Prostate gland (tissue), 2 donors: ENCODE results near the gene RPL3. TPM values are rescaled to one million over a fixed set of nuclear protein-coding genes. Genes with fewer than 3 reads are reported as not detected.

Source experiments
- DNase-seq: peaks from one replicate; pipeline ENCODE4 v3.0.0-alpha.2; 2019; ENCODE audit warnings: low spot score
- H3K27ac ChIP-seq, 2 donors: fragments of 200-600 bp; sonication (generic); 2 replicates each; pipeline ENCODE4 v1.5.1; 2017 to 2019
- H3K27me3 ChIP-seq: fragments of 200-600 bp; sonication (generic); replicated peaks from 2 replicates; pipeline ENCODE4 v1.5.1; 2019; ENCODE audit not compliant: insufficient read depth
- H3K36me3 ChIP-seq, 2 donors: fragments of 200-600 bp; sonication (generic); 1 replicate in 1 of 2; 2 replicates in 1 of 2; pipeline versions ENCODE4 v1.5.1 to v1.8.1; 2017 to 2019
- H3K4me1 ChIP-seq: fragments of 200-600 bp; sonication (generic); replicated peaks from 2 replicates; pipeline ENCODE4 v1.5.1; 2019
- H3K4me3 ChIP-seq, 2 donors: fragments of 200-600 bp; sonication (generic); 2 replicates each; pipeline ENCODE4 v1.5.1; 2017 to 2019
- H3K9me3 ChIP-seq: fragments of 200-600 bp; sonication (generic); 2 replicates; pipeline ENCODE4 v1.5.1; 2017
- CTCF ChIP-seq, 4 experiments: fragments of 200-600 bp in 2 of 4; fragments of 450-650 bp in 2 of 4; sonication (generic) in 2 of 4; IDR thresholded peaks; 1 replicate in 3 of 4; 2 replicates in 1 of 4; pipeline ENCODE4 v1.5.1; 2016 to 2019; ENCODE audit warnings: antibody characterized with exemption in 4 of 4, mild to moderate bottlenecking in 2 of 4, moderate library complexity in 2 of 4
- POLR2A ChIP-seq: fragments of 450-650 bp; IDR thresholded peaks from one replicate; pipeline ENCODE4 v1.6.1; 2016; ENCODE audit warnings: antibody characterized with exemption, mild to moderate bottlenecking
- POLR2AphosphoS5 ChIP-seq: sonication (generic); formaldehyde crosslinking; IDR thresholded peaks from one replicate; pipeline ENCODE4 v1.6.1; 2017; ENCODE audit warnings: antibody characterized with exemption
- WGBS: methylation state at CpG from one replicate; pipeline ENCODE4 v1.1.5; 2018; 5-methylcytosine and 5-hydroxymethylcytosine counted together
- intact Hi-C: fragments of 100-400 bp; cut with DNase I; formaldehyde crosslinking; loops from one replicate; pipeline ENCODE4 v1.14.2; 2022
- total RNA-seq, 2 donors: library from RNA; depleted of rRNA; stranded (reverse); fragments of >200 nt; gene quantifications; one replicate each; pipeline ENCODE4 v1.1.0, GENCODE V29; 2016

Gene RPL3
- total RNA-seq, 2 donors from 2014 or later, result 2,375 to 2,654 TPM

DNA sequence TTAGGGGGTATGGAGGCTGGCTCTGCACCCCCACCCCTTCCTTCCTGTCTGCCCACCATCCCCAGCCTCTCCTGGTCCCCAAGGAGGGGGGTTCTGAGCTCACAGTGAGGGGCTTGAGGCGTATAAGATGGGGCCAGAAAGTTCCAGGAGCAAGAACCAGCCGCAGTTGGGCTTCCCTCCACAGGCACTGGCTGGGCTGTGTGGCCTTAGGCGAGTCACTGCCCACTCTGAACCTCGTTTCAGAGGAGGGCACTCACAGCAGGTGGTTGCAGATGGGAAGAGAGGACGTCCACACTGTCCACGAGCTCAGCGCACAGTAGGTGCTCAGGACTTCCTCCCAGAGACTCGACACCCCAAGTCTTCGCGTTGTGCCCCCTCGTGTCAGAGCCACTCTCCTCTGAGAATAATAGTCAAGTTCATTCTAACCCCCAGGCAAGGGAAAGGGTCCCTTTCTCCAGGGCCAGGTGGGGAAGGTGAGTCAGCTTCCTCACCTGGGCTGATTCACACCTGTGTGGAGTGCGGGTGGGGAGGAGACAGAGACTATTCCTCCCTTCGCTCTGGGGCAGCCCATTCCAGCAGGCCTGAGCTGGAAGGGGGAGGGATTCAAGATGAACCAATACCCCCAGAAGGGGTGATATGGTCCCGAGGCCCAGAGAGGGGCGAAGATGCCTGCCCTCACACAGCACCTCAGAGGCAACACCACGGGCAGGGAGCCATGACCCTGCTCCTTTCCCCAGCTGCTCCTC lies 29.3 kb downstream of the RPL3 start:
- Histone ChIP-seq H3K9me3 (no peaks in the 10 kb centered on the region), H3K4me1 (peaks cover 23% of the 10 kb centered on the region), H3K27me3 (no peaks in the 10 kb centered on the region), H3K27ac (peak overlapping the region; percentile 61 to 71), H3K36me3 (no peaks in the 10 kb centered on the region), H3K4me3 (no peak overlapping the region)
- TF ChIP-seq CTCF (IDR thresholded peaks at IDR 0.05), result no peak
- TF ChIP-seq POLR2A, result no peak
- no peak for TF ChIP-seq POLR2AphosphoS5
- DNase-seq, result no peak
- intact Hi-C loops, result no loop called here
- WGBS, result 83% methylated on average over 16 of the region's 16 CpGs

GRCh38 chr22:39289533-39289932 lies 29.9 kb downstream of the RPL3 start:
- 73% methylated on average over 14 of the region's 14 CpGs for WGBS

GRCh38 chr22:39288135-39288898 lies 31.1 kb downstream of the RPL3 start:
- Histone ChIP-seq H3K27me3 (no peaks in the 10 kb centered on the region), H3K4me1 (peaks cover 16% of the 10 kb centered on the region), H3K36me3 (no peaks in the 10 kb centered on the region), H3K4me3 (no peak overlapping the region), H3K9me3 (no peaks in the 10 kb centered on the region), H3K27ac (no peak overlapping the region)
- WGBS, result 96% methylated on average over 13 of the region's 13 CpGs
- intact Hi-C loops, result no loop called here
- TF ChIP-seq POLR2AphosphoS5 (no peak), CTCF (IDR thresholded peaks at IDR 0.05) (no peak), POLR2A (no peak)
- DNase-seq, result no peak

More at GRCh38 chr22:39289533-39289932, 29.9 kb downstream of the RPL3 start:
- intact Hi-C loops, result no loop called here
- no peak overlapping the region for H3K27ac ChIP-seq
- H3K27me3 ChIP-seq, result no peaks in the 10 kb centered on the region
- H3K9me3 ChIP-seq, result no peaks in the 10 kb centered on the region
- no peak for TF ChIP-seq POLR2A
- no peak for TF ChIP-seq CTCF (IDR thresholded peaks at IDR 0.05)
- no peak for TF ChIP-seq POLR2AphosphoS5
- H3K4me3 ChIP-seq, result no peak overlapping the region
- peaks cover 23% of the 10 kb centered on the region for H3K4me1 ChIP-seq
- no peaks in the 10 kb centered on the region for H3K36me3 ChIP-seq
- DNase-seq, result no peak

DNA sequence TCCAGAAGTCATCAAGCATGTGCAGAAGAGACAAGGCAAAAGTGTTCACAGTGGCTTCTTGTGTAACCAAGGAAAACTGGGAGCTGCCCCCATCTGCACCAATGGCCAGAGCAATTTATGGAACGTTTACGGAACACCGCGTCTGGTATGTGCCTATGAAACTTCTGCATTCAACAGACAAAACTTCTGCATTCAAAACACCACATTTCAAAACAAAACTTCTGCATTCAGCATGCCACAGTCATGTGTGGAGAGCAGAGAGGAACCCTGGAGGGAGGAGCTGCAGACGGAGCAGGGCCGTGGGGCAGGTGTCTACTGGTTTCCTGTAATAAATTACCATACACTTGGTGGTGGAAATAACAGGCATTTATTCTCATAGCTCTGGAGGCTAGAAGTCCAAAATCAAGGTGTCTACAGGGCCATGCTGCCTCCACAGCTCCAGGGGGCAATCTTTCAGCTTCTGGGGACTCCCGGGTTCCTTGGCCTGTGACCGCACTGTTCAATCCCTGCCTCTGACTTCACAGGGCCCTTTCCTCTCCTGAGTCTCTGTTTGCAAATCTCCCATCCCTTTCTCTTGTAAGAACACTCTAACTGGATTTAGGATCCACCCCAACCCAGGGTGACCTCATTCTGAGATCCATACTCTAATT lies 32.2 kb downstream of the RPL3 start:
- no peak for DNase-seq
- Histone ChIP-seq H3K9me3 (no peaks in the 10 kb centered on the region), H3K4me3 (no peak overlapping the region), H3K4me1 (peaks cover 8% of the 10 kb centered on the region), H3K27me3 (no peaks in the 10 kb centered on the region), H3K36me3 (no peaks in the 10 kb centered on the region), H3K27ac (no peak overlapping the region)
- intact Hi-C loops, result no loop called here
- TF ChIP-seq CTCF (IDR thresholded peaks at IDR 0.05) (no peak), POLR2AphosphoS5 (no peak), POLR2A (no peak)
- WGBS, result 52% methylated on average over 8 of the region's 8 CpGs
